Esophagus (tissue), 2 donors: ENCODE measurements around the gene GRM4. TPM values are rescaled to one million over a fixed set of nuclear protein-coding genes. Genes with fewer than 3 reads are reported as not detected.

Source experiments
- H3K27ac ChIP-seq, 2 donors: one replicate each; pipeline ENCODE4 v1.5.1; 2013; ENCODE audit warnings: low read depth in 2 of 2, mild to moderate bottlenecking in 2 of 2, inconsistent platforms in 1 of 2, low read length in 1 of 2, moderate library complexity in 1 of 2
- H3K27me3 ChIP-seq, 2 donors: one replicate each; pipeline ENCODE4 v1.6.1; 2013; ENCODE audit warnings: low read length in 2 of 2, control low read depth in 1 of 2, mild to moderate bottlenecking in 1 of 2; ENCODE audit not compliant: insufficient read depth in 2 of 2, control insufficient read depth in 1 of 2
- H3K36me3 ChIP-seq, 2 donors: one replicate each; pipeline ENCODE4 v1.6.1; 2013; ENCODE audit warnings: low read length in 1 of 2; ENCODE audit not compliant: control insufficient read depth in 2 of 2, insufficient read depth in 2 of 2
- H3K4me1 ChIP-seq, 2 donors: one replicate each; pipeline ENCODE4 v1.6.1; 2013; ENCODE audit warnings: low read length in 1 of 2; ENCODE audit not compliant: control insufficient read depth in 2 of 2, insufficient read depth in 2 of 2
- H3K4me3 ChIP-seq, 2 donors: one replicate each; pipeline ENCODE4 v1.5.1; 2013; ENCODE audit warnings: low read length in 2 of 2, mild to moderate bottlenecking in 2 of 2, low read depth in 1 of 2, moderate library complexity in 1 of 2
- H3K9me3 ChIP-seq, 2 donors: one replicate each; pipeline ENCODE4 v1.6.1; 2013; ENCODE audit warnings: mild to moderate bottlenecking in 2 of 2, low read depth in 1 of 2, low read length in 1 of 2, moderate library complexity in 1 of 2; ENCODE audit not compliant: control insufficient read depth in 2 of 2, insufficient read depth in 1 of 2
- WGBS, 2 donors: extraction: QIAGEN DNeasy Blood & Tissue Kit; methylation state at CpG; one replicate each; pipeline ENCODE4 v1.1.7; 2013; 5-methylcytosine and 5-hydroxymethylcytosine counted together
- polyA plus RNA-seq, 2 donors: library from polyadenylated mRNA; stranded (reverse); fragments of 200-250 nt; gene quantifications; one replicate each; pipeline ENCODE4 v1.2.3, GENCODE V29; 2013
- donor health status: healthy with polysubstance abuse.
- donor health status: Bipolar disorder and iron deficiency.

GRM4 gene
- polyA plus RNA-seq, 2 donors = 0.01 TPM; not detected in 1

- Histone ChIP-seq H3K27ac (no peak overlapping the region), H3K4me1 (peaks cover 0 to 8% of the 10 kb centered on the region in 2 donors), H3K36me3 (no peaks in the 10 kb centered on the region), H3K27me3 (no peaks in the 10 kb centered on the region), H3K4me3 (no peak overlapping the region), H3K9me3 (no peaks in the 10 kb centered on the region)
- 93 to 96% methylated on average over 19 of the region's 19 CpGs for WGBS, 2 donors
These were observed 32.6 kb upstream of the GRM4 start for GRCh38 chr6:34178357-34179105.

- H3K9me3 ChIP-seq = no peaks in the 10 kb centered on the region
- no peaks in the 10 kb centered on the region for H3K36me3 ChIP-seq
- WGBS, 2 donors = 85 to 92% methylated on average over 5 of the region's 5 CpGs
- H3K4me3 ChIP-seq = no peak overlapping the region
- no peaks in the 10 kb centered on the region for H3K27me3 ChIP-seq
- peaks cover 0 to 12% of the 10 kb centered on the region in 2 donors for H3K4me1 ChIP-seq
- no peak overlapping the region for H3K27ac ChIP-seq
These were observed 31.3 kb upstream of the GRM4 start for GRCh38 chr6:34177181-34177591.

- peaks cover 0 to 12% of the 10 kb centered on the region in 2 donors for H3K4me1 ChIP-seq
- no peaks in the 10 kb centered on the region for H3K36me3 ChIP-seq
- H3K9me3 ChIP-seq = no peaks in the 10 kb centered on the region
- 81 to 90% methylated on average over 9 of the region's 9 CpGs for WGBS, 2 donors
- H3K27ac ChIP-seq = no peak overlapping the region
- H3K27me3 ChIP-seq = no peaks in the 10 kb centered on the region
- no peak overlapping the region for H3K4me3 ChIP-seq
These were observed 30.6 kb upstream of the GRM4 start for GRCh38 chr6:34176261-34177031.

GRCh38 chr6:34174846-34175399 lies 29.0 kb upstream of the GRM4 start:
- no peaks in the 10 kb centered on the region for H3K9me3 ChIP-seq
- H3K27me3 ChIP-seq = no peaks in the 10 kb centered on the region
- 96 to 97% methylated on average over 3 of the region's 3 CpGs for WGBS, 2 donors
- no peak overlapping the region for H3K4me3 ChIP-seq
- no peaks in the 10 kb centered on the region for H3K36me3 ChIP-seq
- peaks cover 0 to 12% of the 10 kb centered on the region in 2 donors for H3K4me1 ChIP-seq
- H3K27ac ChIP-seq = no peak overlapping the region

GRCh38 chr6:34172961-34173775 lies 27.3 kb upstream of the GRM4 start:
- no peak overlapping the region for H3K4me3 ChIP-seq
- H3K27ac ChIP-seq = no peak overlapping the region
- H3K4me1 ChIP-seq = peaks cover 0 to 6% of the 10 kb centered on the region in 2 donors
- H3K9me3 ChIP-seq = no peaks in the 10 kb centered on the region
- H3K36me3 ChIP-seq = no peaks in the 10 kb centered on the region
- no peaks in the 10 kb centered on the region for H3K27me3 ChIP-seq
- WGBS, 2 donors = 53 to 76% methylated on average over 9 of the region's 9 CpGs

- peaks cover 0 to 6% of the 10 kb centered on the region in 2 donors for H3K4me1 ChIP-seq
- H3K27ac ChIP-seq = no peak overlapping the region
- WGBS, 2 donors = 64 to 82% methylated on average over 4 of the region's 4 CpGs
- no peaks in the 10 kb centered on the region for H3K9me3 ChIP-seq
- no peaks in the 10 kb centered on the region for H3K27me3 ChIP-seq
- H3K36me3 ChIP-seq = no peaks in the 10 kb centered on the region
- no peak overlapping the region for H3K4me3 ChIP-seq
These were observed 24.5 kb upstream of the GRM4 start for GRCh38 chr6:34170346-34170745.

- Histone ChIP-seq H3K27ac (no peak overlapping the region), H3K4me1 (peaks cover 0 to 6% of the 10 kb centered on the region in 2 donors), H3K9me3 (no peaks in the 10 kb centered on the region), H3K27me3 (no peaks in the 10 kb centered on the region), H3K4me3 (no peak overlapping the region), H3K36me3 (no peaks in the 10 kb centered on the region)
- 91 to 98% methylated on average over 1 of the region's 1 CpG for WGBS, 2 donors
These were observed 24.0 kb upstream of the GRM4 start for GRCh38 chr6:34169897-34170296.

- WGBS, 2 donors = 68 to 70% methylated on average over 8 of the region's 8 CpGs
- Histone ChIP-seq H3K36me3 (no peaks in the 10 kb centered on the region), H3K27me3 (no peaks in the 10 kb centered on the region), H3K4me1 (no peaks in the 10 kb centered on the region), H3K27ac (no peak overlapping the region), H3K4me3 (no peak overlapping the region), H3K9me3 (peaks cover 0 to 2% of the 10 kb centered on the region in 2 donors)
These were observed 16.1 kb upstream of the GRM4 start for GRCh38 chr6:34161857-34162515.

- no peaks in the 10 kb centered on the region for H3K36me3 ChIP-seq
- no peak overlapping the region for H3K4me3 ChIP-seq
- H3K27me3 ChIP-seq = no peaks in the 10 kb centered on the region
- no peaks in the 10 kb centered on the region for H3K4me1 ChIP-seq
- peaks cover 0 to 2% of the 10 kb centered on the region in 2 donors for H3K9me3 ChIP-seq
- no peak overlapping the region for H3K27ac ChIP-seq
These were observed 14.0 kb upstream of the GRM4 start for GRCh38 chr6:34159844-34160243.
